ENCODE results near the gene ZFYVE9. TPM values are rescaled to one million over a fixed set of nuclear protein-coding genes. Genes with fewer than 3 reads are reported as not detected.

ZFYVE9 gene
- total RNA-seq, 1 experiment from 2014 or later = 18.0 TPM

- DNase-seq (ENCODE audit: low read depth, low spot score) (no peak), ATAC-seq (peak; percentile 70; the same call in 1 of the 2 replicates)
- CTCF ChIA-PET = interaction anchor here (0.6 kb wide), 1 partner anchor 253 kb away, joined by 3 read pairs; no protein-coding TSS in a partner anchor
- BruUV-seq (replicated peaks) = no TSS peak
- in situ Hi-C loops (cut with HindIII; ENCODE audit: low pct_unique_long_range_greater_than_20kb, low sequenced_read_pairs) (no loop called here), intact Hi-C loops (cut with micrococcal nuclease; ENCODE audit: unreplicated experiment) (no loop called here)
- TF ChIP-seq CTCF (IDR thresholded peaks at IDR 0.05) (no peak), SIN3A (IDR thresholded peaks at IDR 0.05; ENCODE audit: borderline replicate concordance, insufficient read depth, low read depth, low read length) (no peak), POLR2AphosphoS5 (IDR thresholded peaks at IDR 0.05; ENCODE audit: low read depth, low read length) (no peak), TCF7L2 (IDR thresholded peaks at IDR 0.05; ENCODE audit: low read depth, low read length) (no peak), REST (IDR thresholded peaks at IDR 0.05; ENCODE audit: insufficient read depth in 1 of 2, low read depth in 2 of 2, low read length in 1 of 2) (no peak)
- Histone ChIP-seq H3K36me3 (ENCODE audit: control insufficient read depth, insufficient read depth, low read length) (no peaks in the 10 kb centered on the region), H3K9me3 (ENCODE audit: control insufficient read depth, insufficient read depth, low read depth, low read length) (no peaks in the 10 kb centered on the region), H3K4me1 (ENCODE audit: control insufficient read depth, insufficient read depth, low read length) (no peaks in the 10 kb centered on the region), H3K27me3 (ENCODE audit: control insufficient read depth, insufficient read depth, low read length) (no peaks in the 10 kb centered on the region), H3K27ac (ENCODE audit: low read length) (no peak overlapping the region), H3K4me3 (ENCODE audit: low read depth in 2 of 2, low read length in 2 of 2) (no peak overlapping the region)
- POLR2A ChIA-PET = no interaction called here
These were observed 164.5 kb downstream of the ZFYVE9 start for GRCh38 chr1:52306227-52307006.

- POLR2A ChIA-PET = no interaction called here
- DNase-seq (ENCODE audit: low read depth, low spot score) (no peak), ATAC-seq (no peak)
- no peak overlapping the region for H3K27ac ChIP-seq (ENCODE audit: low read length)
- CTCF ChIA-PET = no interaction called here
- in situ Hi-C loops (cut with HindIII; ENCODE audit: low pct_unique_long_range_greater_than_20kb, low sequenced_read_pairs) = no loop called here
- no peak overlapping the region for H3K4me3 ChIP-seq (ENCODE audit: low read depth in 2 of 2, low read length in 2 of 2)
- no peaks in the 10 kb centered on the region for H3K4me1 ChIP-seq (ENCODE audit: control insufficient read depth, insufficient read depth, low read length)
- no TSS peak for BruUV-seq (replicated peaks)
- H3K36me3 ChIP-seq (ENCODE audit: control insufficient read depth, insufficient read depth, low read length) = no peaks in the 10 kb centered on the region
- no peaks in the 10 kb centered on the region for H3K27me3 ChIP-seq (ENCODE audit: control insufficient read depth, insufficient read depth, low read length)
- TF ChIP-seq TCF7L2 (IDR thresholded peaks at IDR 0.05; ENCODE audit: low read depth, low read length) = no peak
- no peak for TF ChIP-seq POLR2AphosphoS5 (IDR thresholded peaks at IDR 0.05; ENCODE audit: low read depth, low read length)
- TF ChIP-seq CTCF (IDR thresholded peaks at IDR 0.05) = no peak
- TF ChIP-seq REST (IDR thresholded peaks at IDR 0.05; ENCODE audit: insufficient read depth in 1 of 2, low read depth in 2 of 2, low read length in 1 of 2) = no peak
- TF ChIP-seq SIN3A (IDR thresholded peaks at IDR 0.05; ENCODE audit: borderline replicate concordance, insufficient read depth, low read depth, low read length) = no peak
- no peaks in the 10 kb centered on the region for H3K9me3 ChIP-seq (ENCODE audit: control insufficient read depth, insufficient read depth, low read depth, low read length)
- intact Hi-C loops (cut with micrococcal nuclease; ENCODE audit: unreplicated experiment) = no loop called here
These were observed 179.2 kb downstream of the ZFYVE9 start for GRCh38 chr1:52321061-52321460.
